Measurements from ENCODE around the gene PEAR1. TPM values are rescaled to one million over a fixed set of nuclear protein-coding genes. Genes with fewer than 3 reads are reported as not detected.

The PEAR1 gene
- total RNA-seq, 2 experiments from 2014 or later: 0.28 TPM

- Mint-ChIP-seq H3K4me3 (no peak overlapping the region), H3K9me3 (no peaks in the 10 kb centered on the region), H3K27ac (no peak overlapping the region), H3K36me3 (peaks cover 3% of the 10 kb centered on the region), H3K4me1 (no peaks in the 10 kb centered on the region), H3K27me3 (peaks cover 6% of the 10 kb centered on the region)
- DNase-seq (no peak), ATAC-seq (ENCODE audit: low read depth) (no peak)
- POLR2A ChIA-PET: no interaction called here
Observed at GRCh38 chr1:156936721-156937220, 43.3 kb downstream of the PEAR1 start.

- peaks cover 3% of the 10 kb centered on the region for H3K36me3 Mint-ChIP-seq
- no peak overlapping the region for H3K27ac Mint-ChIP-seq
- ATAC-seq (ENCODE audit: low read depth) (no peak), DNase-seq (no peak)
- H3K4me3 Mint-ChIP-seq: no peak overlapping the region
- no peaks in the 10 kb centered on the region for H3K4me1 Mint-ChIP-seq
- peaks cover 2% of the 10 kb centered on the region for H3K27me3 Mint-ChIP-seq
- no peaks in the 10 kb centered on the region for H3K9me3 Mint-ChIP-seq
- POLR2A ChIA-PET: no interaction called here
Observed at GRCh38 chr1:156937883-156938282, 44.4 kb downstream of the PEAR1 start.

- Mint-ChIP-seq H3K36me3 (peaks cover 3% of the 10 kb centered on the region), H3K4me3 (no peak overlapping the region), H3K27me3 (no peaks in the 10 kb centered on the region), H3K4me1 (no peaks in the 10 kb centered on the region), H3K9me3 (no peaks in the 10 kb centered on the region), H3K27ac (no peak overlapping the region)
- POLR2A ChIA-PET: no interaction called here
- DNase-seq (no peak), ATAC-seq (ENCODE audit: low read depth) (no peak)
Observed at GRCh38 chr1:156938813-156939212, 45.3 kb downstream of the PEAR1 start.

GRCh38 chr1:156939786-156940334, 46.3 kb downstream of the PEAR1 start:
- no peak for DNase-seq
- Mint-ChIP-seq H3K9me3 (no peaks in the 10 kb centered on the region), H3K4me3 (no peak overlapping the region), H3K4me1 (no peaks in the 10 kb centered on the region), H3K27me3 (no peaks in the 10 kb centered on the region), H3K36me3 (peaks cover 3% of the 10 kb centered on the region), H3K27ac (no peak overlapping the region)
- POLR2A ChIA-PET: interaction anchor here (0.6 kb wide), 1 partner anchor 188 kb away, joined by 3 read pairs; the partner anchor contains the start of gene HDGF
- ATAC-seq (ENCODE audit: low read depth): no peak

GRCh38 chr1:156941675-156942074, 48.2 kb downstream of the PEAR1 start:
- no peaks in the 10 kb centered on the region for H3K27me3 Mint-ChIP-seq
- H3K36me3 Mint-ChIP-seq: peaks cover 8% of the 10 kb centered on the region
- H3K4me3 Mint-ChIP-seq: no peak overlapping the region
- POLR2A ChIA-PET: no interaction called here
- H3K27ac Mint-ChIP-seq: no peak overlapping the region
- no peak for ATAC-seq (ENCODE audit: low read depth)
- DNase-seq: no peak
- no peaks in the 10 kb centered on the region for H3K9me3 Mint-ChIP-seq
- H3K4me1 Mint-ChIP-seq: no peaks in the 10 kb centered on the region

GRCh38 chr1:156942176-156942575, 48.7 kb downstream of the PEAR1 start:
- ATAC-seq (ENCODE audit: low read depth) (no peak), DNase-seq (no peak)
- Mint-ChIP-seq H3K9me3 (no peaks in the 10 kb centered on the region), H3K27me3 (no peaks in the 10 kb centered on the region), H3K4me1 (no peaks in the 10 kb centered on the region), H3K27ac (no peak overlapping the region), H3K4me3 (no peak overlapping the region), H3K36me3 (peaks cover 8% of the 10 kb centered on the region)
- POLR2A ChIA-PET: no interaction called here

GRCh38 chr1:156942576-156942975, 49.1 kb downstream of the PEAR1 start:
- Mint-ChIP-seq H3K4me3 (no peak overlapping the region), H3K27me3 (no peaks in the 10 kb centered on the region), H3K36me3 (peaks cover 8% of the 10 kb centered on the region), H3K27ac (no peak overlapping the region), H3K4me1 (no peaks in the 10 kb centered on the region), H3K9me3 (no peaks in the 10 kb centered on the region)
- DNase-seq (no peak), ATAC-seq (ENCODE audit: low read depth) (no peak)
- POLR2A ChIA-PET: no interaction called here

GRCh38 chr1:156943756-156944155, 50.2 kb downstream of the PEAR1 start:
- ATAC-seq (ENCODE audit: low read depth): no peak
- POLR2A ChIA-PET: no interaction called here
- DNase-seq: no peak
- H3K27me3 Mint-ChIP-seq: no peaks in the 10 kb centered on the region
- H3K9me3 Mint-ChIP-seq: no peaks in the 10 kb centered on the region
- no peaks in the 10 kb centered on the region for H3K4me1 Mint-ChIP-seq
- H3K36me3 Mint-ChIP-seq: peaks cover 5% of the 10 kb centered on the region
- H3K27ac Mint-ChIP-seq: no peak overlapping the region
- no peak overlapping the region for H3K4me3 Mint-ChIP-seq

GRCh38 chr1:156944268-156944667, 50.8 kb downstream of the PEAR1 start:
- peaks cover 5% of the 10 kb centered on the region for H3K36me3 Mint-ChIP-seq
- ATAC-seq (ENCODE audit: low read depth): no peak
- no peaks in the 10 kb centered on the region for H3K4me1 Mint-ChIP-seq
- H3K9me3 Mint-ChIP-seq: no peaks in the 10 kb centered on the region
- POLR2A ChIA-PET: no interaction called here
- DNase-seq: no peak
- H3K27ac Mint-ChIP-seq: no peak overlapping the region
- no peaks in the 10 kb centered on the region for H3K27me3 Mint-ChIP-seq
- no peak overlapping the region for H3K4me3 Mint-ChIP-seq

- Mint-ChIP-seq H3K9me3 (no peaks in the 10 kb centered on the region), H3K4me1 (no peaks in the 10 kb centered on the region), H3K4me3 (no peak overlapping the region), H3K27ac (no peak overlapping the region), H3K36me3 (peaks cover 5% of the 10 kb centered on the region), H3K27me3 (no peaks in the 10 kb centered on the region)
- no peak for DNase-seq
- ATAC-seq (ENCODE audit: low read depth): no peak
- POLR2A ChIA-PET: no interaction called here
Observed at GRCh38 chr1:156944848-156945247, 51.3 kb downstream of the PEAR1 start.

GRCh38 chr1:156945881-156946661, 52.6 kb downstream of the PEAR1 start:
- DNase-seq: no peak
- POLR2A ChIA-PET: no interaction called here
- no peak overlapping the region for H3K27ac Mint-ChIP-seq
- no peaks in the 10 kb centered on the region for H3K27me3 Mint-ChIP-seq
- peaks cover 5% of the 10 kb centered on the region for H3K36me3 Mint-ChIP-seq
- no peaks in the 10 kb centered on the region for H3K9me3 Mint-ChIP-seq
- no peaks in the 10 kb centered on the region for H3K4me1 Mint-ChIP-seq
- H3K4me3 Mint-ChIP-seq: no peak overlapping the region
- no peak for ATAC-seq (ENCODE audit: low read depth)

GRCh38 chr1:156947127-156947526, 53.6 kb downstream of the PEAR1 start:
- POLR2A ChIA-PET: no interaction called here
- DNase-seq (no peak), ATAC-seq (ENCODE audit: low read depth) (no peak)
- Mint-ChIP-seq H3K36me3 (peaks cover 5% of the 10 kb centered on the region), H3K4me1 (no peaks in the 10 kb centered on the region), H3K27me3 (no peaks in the 10 kb centered on the region), H3K9me3 (no peaks in the 10 kb centered on the region), H3K27ac (no peak overlapping the region), H3K4me3 (no peak overlapping the region)

- DNase-seq (no peak), ATAC-seq (ENCODE audit: low read depth) (no peak)
- Mint-ChIP-seq H3K36me3 (peaks cover 5% of the 10 kb centered on the region), H3K27me3 (no peaks in the 10 kb centered on the region), H3K9me3 (no peaks in the 10 kb centered on the region), H3K27ac (no peak overlapping the region), H3K4me3 (no peak overlapping the region), H3K4me1 (no peaks in the 10 kb centered on the region)
- POLR2A ChIA-PET: no interaction called here
Observed at GRCh38 chr1:156947818-156948525, 54.5 kb downstream of the PEAR1 start.

GRCh38 chr1:156948708-156949107, 55.2 kb downstream of the PEAR1 start:
- Mint-ChIP-seq H3K4me3 (no peak overlapping the region), H3K27ac (no peak overlapping the region), H3K27me3 (no peaks in the 10 kb centered on the region), H3K36me3 (peaks cover 5% of the 10 kb centered on the region), H3K9me3 (no peaks in the 10 kb centered on the region), H3K4me1 (no peaks in the 10 kb centered on the region)
- POLR2A ChIA-PET: no interaction called here
- ATAC-seq (ENCODE audit: low read depth): no peak
- no peak for DNase-seq
